Measurements from ENCODE around the gene NISCH. TPM values are rescaled to one million over a fixed set of nuclear protein-coding genes. Genes with fewer than 3 reads are reported as not detected.

NISCH gene
- total RNA-seq, 1 donor from 2014 or later, result 84.9 TPM

DNA sequence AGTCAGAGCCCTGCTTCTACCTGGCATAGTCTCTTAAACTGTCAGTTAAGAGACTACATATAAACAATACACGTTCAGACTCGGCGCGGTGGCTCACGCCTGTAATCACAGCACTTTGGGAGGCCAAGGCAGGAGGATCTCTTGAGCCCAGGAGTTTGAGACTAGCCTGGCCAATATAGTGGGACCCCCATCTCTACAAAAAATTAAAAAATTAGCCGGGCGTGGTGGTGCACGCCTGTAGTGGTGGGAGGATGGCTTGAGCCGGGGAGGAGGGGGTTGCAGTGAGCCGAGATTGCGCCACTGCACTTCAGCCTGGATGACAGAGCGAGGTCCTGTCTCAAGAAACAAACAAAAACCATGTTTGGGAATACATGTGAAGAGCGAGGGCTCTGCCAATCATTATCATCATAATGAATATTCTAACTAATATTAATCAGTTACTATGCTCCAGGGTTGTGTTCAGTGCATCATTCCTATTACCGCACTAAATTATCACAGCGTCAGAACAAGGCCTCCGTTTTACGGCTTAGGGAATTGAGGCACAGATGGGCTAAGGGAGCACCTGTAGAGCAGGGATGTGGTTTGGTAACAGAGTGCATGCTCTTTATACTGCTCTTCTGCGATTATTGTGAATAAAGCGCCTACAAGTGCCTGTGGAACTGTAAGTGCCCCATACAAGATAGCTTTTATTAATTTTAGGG is 80.2 kb downstream of the NISCH start:
- intact Hi-C loops (cut with micrococcal nuclease), result loop anchor here (1.0 to 10.0 kb wide), 14 partner anchors 80 to 863 kb away; partner anchors contain the start of genes ALAS1, DCP1A, NISCH and PBRM1

DNA sequence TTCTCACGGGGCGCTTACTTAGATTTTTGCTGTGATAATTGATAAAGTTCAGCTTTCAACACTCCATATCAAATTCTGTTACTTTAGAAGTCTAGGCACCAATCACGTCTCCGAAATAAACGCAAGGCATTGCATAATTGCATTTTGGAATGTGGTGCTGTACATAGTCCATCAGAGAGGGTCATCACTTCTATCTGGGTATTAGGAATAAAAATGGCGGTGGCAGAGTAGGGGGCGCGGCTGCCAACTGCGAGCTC is 80.6 kb downstream of the NISCH start:
- intact Hi-C loops (cut with micrococcal nuclease), result loop anchor here (1.0 to 10.0 kb wide), 14 partner anchors 81 to 864 kb away; partner anchors contain the start of genes ALAS1, DCP1A, NISCH and PBRM1

DNA sequence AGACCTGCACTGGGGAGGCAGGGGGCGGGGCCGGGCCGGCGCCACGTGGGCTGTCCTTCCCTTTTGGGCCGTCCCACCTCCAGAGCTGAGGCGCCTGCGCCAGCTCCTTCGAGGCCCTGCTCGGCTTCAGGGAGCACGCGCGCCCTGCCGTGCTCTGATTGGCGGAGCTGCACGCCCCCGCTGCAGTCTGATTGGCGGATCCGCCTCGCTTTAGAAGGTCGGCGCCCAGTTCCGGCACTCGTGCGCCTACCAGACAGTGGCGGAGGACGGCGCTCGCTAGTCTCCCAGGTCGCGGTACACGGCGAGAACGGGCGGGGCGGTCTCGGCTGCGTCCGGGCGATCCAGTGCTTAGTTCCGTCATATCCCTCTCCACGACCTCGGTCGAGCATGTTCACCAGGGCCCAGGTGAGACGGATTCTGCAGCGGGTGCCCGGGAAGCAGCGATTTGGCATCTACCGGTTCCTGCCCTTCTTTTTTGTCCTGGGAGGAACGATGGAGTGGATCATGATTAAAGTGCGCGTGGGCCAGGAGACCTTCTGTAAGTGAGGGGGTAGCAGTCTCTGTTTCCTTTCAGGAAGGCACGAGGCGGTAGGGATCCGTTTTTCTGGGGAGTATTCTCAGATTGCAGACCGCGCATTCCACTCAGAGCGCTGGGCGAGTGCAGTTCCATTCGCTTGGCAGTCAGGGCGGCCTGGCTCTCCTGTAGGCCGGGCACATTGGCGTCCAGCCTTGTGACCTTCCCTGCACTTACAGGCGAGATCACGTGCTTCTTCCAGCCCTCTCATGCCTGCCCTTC is 81.2 kb downstream of the NISCH start, which contains the start of gene UQCC5:
Gene UQCC5, plus strand, starts transcription at position 237 of the 796 bp plus-strand sequence. Its CDS starts 151 bp downstream, at position 388.
- intact Hi-C loops (cut with micrococcal nuclease), result loop anchor here (1.0 to 10.0 kb wide), 14 partner anchors 81 to 864 kb away; partner anchors contain the start of genes ALAS1, DCP1A, NISCH and PBRM1

DNA sequence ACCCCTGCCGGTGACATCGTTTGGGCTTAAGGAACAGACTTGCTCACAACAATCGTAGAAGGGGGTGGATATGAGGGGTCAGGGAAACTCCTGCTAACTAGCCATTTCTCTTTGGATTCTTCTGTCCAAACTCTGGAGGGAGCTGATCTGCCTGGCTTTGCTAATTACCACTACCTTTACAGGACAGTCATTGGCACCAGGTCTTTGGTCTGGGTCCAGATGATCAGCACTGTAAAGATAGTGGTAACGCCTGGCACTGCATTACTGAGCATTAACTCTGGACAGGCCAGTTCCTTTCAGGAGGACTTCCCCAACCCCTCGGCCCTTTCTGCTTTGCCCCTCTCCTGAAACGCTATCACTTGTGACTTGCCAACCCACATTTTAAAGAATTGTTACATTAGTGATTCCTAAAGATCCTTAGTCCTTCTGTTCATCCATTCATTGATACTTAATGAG is 81.8 kb downstream of the NISCH start:
- intact Hi-C loops (cut with micrococcal nuclease), result loop anchor here (2.0 to 10.0 kb wide), 9 partner anchors 296 to 865 kb away; partner anchors contain the start of genes ALAS1, DCP1A, RPL29 and SFMBT1

DNA sequence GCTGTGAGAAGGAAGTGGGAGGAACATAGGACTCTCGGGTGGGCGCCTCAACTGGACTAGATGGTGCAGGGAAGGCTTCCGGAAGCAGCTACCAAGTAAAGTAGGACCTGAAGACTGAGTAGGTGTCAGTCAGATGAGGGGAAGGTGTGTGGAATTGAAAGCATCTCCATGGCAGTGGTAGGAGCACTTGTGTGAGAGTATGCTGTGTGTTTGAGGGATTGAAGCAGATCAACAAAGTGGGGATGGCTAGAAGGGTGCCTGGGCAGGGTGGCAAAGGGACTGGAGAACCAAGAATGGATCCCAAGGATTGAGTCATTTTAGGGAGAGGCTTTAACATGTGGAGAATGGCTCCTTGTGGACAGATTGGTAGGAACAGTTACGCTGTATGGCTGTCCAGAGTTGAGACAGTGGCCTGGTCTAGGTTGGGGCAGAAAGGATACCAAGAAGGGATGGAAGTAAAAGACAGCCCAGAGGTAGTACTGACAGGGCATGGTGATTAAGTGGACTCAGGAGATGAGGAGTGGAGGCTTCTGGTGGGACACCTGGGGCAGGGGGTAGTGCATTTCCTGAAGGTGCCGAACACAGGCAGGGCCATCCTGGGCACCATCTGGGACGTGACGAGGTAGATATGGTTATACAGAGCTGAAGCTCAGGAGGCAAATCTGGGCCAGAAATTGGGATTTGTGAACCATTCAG is 82.5 kb downstream of the NISCH start:
- intact Hi-C loops (cut with micrococcal nuclease), result loop anchor here (2.0 to 10.0 kb wide), 9 partner anchors 297 to 866 kb away; partner anchors contain the start of genes ALAS1, DCP1A, RPL29 and SFMBT1

DNA sequence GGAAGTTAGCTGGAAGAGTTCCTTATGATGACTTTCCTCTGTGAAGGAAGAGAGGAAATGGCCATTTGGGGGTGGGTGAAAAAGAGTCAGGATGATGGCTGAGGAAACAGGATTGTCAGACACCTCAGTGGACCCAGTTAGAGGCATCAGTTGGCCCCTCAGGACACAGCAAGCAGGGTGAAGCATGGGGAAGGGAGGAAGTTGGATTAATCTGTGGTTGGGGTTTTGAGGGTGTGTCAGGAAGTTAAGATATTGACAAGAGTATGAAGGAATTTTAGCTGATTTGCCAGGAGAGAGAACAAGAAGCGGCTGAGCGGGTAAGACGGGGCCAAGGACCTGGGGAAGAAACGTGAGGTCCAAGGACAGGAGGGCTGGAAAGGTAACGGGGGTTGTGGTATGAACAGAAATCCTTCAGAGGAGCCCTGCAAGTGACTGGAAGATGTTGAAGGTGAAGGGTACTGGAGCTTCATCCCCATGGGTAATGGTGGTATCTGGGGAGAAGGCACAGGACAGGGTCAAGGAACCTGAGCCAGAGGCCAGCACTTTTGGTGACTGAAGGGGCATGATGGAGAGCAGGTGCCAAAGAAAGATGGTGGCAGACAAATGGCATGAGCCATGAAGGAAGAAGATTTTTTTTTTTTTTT is 83.7 kb downstream of the NISCH start:
- intact Hi-C loops (cut with micrococcal nuclease), result loop anchor here (5.0 to 10.0 kb wide), 4 partner anchors 358 to 867 kb away; partner anchors contain the start of genes RPL29, SFMBT1, STIMATE and TEX264

DNA sequence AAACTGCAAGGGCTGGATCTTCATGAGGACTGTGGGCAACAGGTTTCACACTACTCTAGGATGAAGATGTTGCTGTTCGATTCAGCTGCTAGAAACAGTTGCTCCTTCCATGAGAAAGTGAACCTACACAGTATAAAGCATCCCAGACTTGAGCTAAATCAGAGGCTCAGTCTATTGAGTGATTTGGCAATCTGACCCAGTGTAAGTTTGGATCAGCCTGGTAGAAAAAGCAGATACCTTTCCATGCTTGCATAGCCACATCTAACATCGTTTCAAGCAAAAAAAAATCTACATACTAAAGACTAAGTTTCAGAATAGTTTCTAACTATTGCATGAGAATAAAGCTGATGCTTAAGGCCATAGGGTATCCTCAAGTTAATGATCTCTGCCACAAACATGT is 85.6 kb downstream of the NISCH start:
- intact Hi-C loops (cut with micrococcal nuclease), result no loop called here

Other genes starting within 250 kb of the NISCH start
- 0.34 and 0.49 TPM in 2 replicates for gene TLR9, start 230.0 kb upstream of the NISCH start, total RNA-seq
- 117 and 132 TPM in 2 replicates for gene TWF2, start 216.4 kb upstream of the NISCH start, total RNA-seq
- gene PPM1M, start 209.8 kb upstream of the NISCH start, total RNA-seq, result 82.2 and 84.9 TPM in 2 replicates
- gene WDR82, start 177.0 kb upstream of the NISCH start, total RNA-seq, result 127 and 130 TPM in 2 replicates
- 20.8 and 23.1 TPM in 2 replicates for gene GLYCTK, start 167.8 kb upstream of the NISCH start, total RNA-seq
- 27.1 and 30.1 TPM in 2 replicates for gene DNAH1, start 139.3 kb upstream of the NISCH start, total RNA-seq
- gene BAP1, start 45.6 kb upstream of the NISCH start, total RNA-seq, result 93.4 and 98.6 TPM in 2 replicates
- gene PHF7, start 44.9 kb upstream of the NISCH start, total RNA-seq, result 6.8 and 9.9 TPM in 2 replicates
- not detected in 2 replicates for gene SEMA3G, start 10.5 kb upstream of the NISCH start, total RNA-seq
- gene TNNC1, start 1.6 kb upstream of the NISCH start, total RNA-seq, result 0.74 and 1.3 TPM in 2 replicates
- 0.12 and 1.0 TPM in 2 replicates for gene STAB1, start 39.7 kb downstream of the NISCH start, total RNA-seq
- gene NT5DC2, start 78.3 kb downstream of the NISCH start, total RNA-seq, result 14.3 and 21.6 TPM in 2 replicates
- gene UQCC5, start 81.0 kb downstream of the NISCH start, total RNA-seq, result 5.0 and 5.1 TPM in 2 replicates
- 88.6 and 91.7 TPM in 2 replicates for gene PBRM1, start 230.3 kb downstream of the NISCH start, total RNA-seq
- 105 and 113 TPM in 2 replicates for gene GNL3, start 230.4 kb downstream of the NISCH start, total RNA-seq

Measured in T-helper 1 cell treated with Interleukin-12 subunit alpha and Interleukin-12 subunit beta and Interleukin-4 antibody, amounts not matched to agents 30 ng/mL and 1 ng/mL, for 36 hours (primary cell).